ENCODE results near the gene VPS13D. TPM values are rescaled to one million over a fixed set of nuclear protein-coding genes. Genes with fewer than 3 reads are reported as not detected.

Gene VPS13D
- total and polyA plus RNA-seq, 4 donors, result 38.5 to 72.2 (median 46.0) TPM

DNA sequence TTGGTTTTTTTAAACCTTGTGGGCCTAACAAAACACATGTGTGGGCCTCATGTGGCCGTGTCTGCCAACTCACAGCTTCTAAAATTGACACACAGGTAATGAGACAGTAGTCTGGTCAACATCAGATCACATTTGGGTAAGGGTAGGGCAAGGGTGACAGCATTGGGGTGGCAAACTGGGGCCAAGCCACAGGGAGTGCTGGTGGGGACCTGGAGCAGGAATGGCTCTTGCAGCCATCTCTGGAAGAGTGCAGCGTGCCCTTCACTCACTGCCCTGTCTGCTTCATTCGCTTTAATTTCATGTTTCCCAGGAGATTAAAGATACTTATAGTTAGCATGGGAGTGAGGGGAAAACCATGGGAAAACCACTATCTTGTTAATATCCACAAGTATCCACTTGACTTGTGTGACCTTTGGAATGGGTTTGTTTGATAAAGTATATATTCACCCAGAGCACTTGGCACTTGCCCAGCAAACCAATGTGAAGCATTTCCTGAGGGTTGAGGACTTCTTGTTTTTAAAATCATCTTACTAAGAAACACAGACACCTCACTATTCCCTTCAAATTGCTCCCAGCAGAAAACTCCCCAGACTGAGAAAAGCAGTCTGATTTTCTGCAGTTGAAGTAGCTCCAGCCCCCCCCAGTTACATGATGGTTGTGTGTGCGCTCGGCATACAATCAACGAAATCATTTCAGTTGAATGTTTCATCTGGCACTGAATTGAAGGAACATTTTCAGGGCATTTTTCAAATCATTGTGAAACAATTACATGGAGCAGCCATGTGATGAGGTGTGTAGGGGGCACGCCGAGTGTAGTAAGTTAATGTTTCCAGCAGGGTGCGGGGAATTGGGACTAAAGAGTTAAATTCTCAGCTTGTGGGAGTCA, 175.7 kb downstream of the VPS13D start:
- H3K4me3 ChIP-seq (ENCODE audit: low read depth, low read length), result no peak overlapping the region
- H3K4me1 ChIP-seq (ENCODE audit: control insufficient read depth, insufficient read depth, low read length), result peaks cover 21% of the 10 kb centered on the region
- no peaks in the 10 kb centered on the region for H3K27me3 ChIP-seq (ENCODE audit: control insufficient read depth, insufficient read depth, low read length)
- peak overlapping the region; percentile 87 for H3K27ac ChIP-seq (ENCODE audit: low read depth, low read length)
- H3K36me3 ChIP-seq (ENCODE audit: control insufficient read depth, insufficient read depth, low read length), result peaks cover 8% of the 10 kb centered on the region
- 44% methylated on average over 5 of the region's 9 CpGs for WGBS (ENCODE audit: insufficient coverage)
- peaks cover 3% of the 10 kb centered on the region for H3K9me3 ChIP-seq (ENCODE audit: control insufficient read depth, insufficient read depth, low read length)
- peak in 2 of 6 donors; percentile 32 to 63 for DNase-seq (ENCODE audit: low read depth in 4 of 6, low spot score in 6 of 6)

DNA sequence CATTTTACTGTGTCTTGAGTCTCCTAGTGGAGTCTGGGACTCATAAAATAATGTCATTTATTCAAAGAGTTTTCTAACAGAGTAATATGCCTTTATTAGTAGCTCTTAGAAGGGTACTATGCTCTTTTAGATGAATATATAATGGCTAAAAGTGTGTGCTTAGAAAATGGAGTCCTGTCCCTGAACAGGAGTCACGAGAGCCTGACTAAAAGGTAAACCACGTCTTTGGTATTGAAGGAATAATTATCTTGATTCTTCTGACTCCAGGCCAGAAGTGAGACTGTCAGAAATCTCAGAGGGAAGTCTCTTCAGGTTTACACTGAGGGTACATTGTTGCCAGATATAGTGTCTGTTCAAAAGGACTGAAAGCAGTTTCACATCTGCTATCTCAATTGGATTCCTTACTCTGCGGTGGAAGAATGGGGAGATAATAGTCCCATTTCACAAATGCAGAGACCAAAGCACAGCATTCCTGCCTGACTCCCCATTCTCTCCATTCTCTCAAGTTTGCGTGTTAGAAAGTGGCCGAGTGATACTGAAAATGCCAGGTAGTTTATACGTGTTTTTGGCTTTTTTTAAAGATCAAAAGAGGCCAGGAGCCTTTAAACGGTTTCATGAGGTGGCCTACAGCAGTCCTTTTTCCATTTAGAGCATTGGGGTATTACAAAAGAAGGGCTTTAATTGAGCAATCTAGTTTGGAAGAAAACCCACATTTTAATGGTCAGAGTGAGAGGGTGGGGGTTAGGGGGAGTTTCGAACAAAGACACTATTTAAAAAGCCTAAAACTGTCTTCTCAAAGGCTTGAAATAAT, 176.6 kb downstream of the VPS13D start:
- peaks cover 3% of the 10 kb centered on the region for H3K9me3 ChIP-seq (ENCODE audit: control insufficient read depth, insufficient read depth, low read length)
- peaks cover 8% of the 10 kb centered on the region for H3K36me3 ChIP-seq (ENCODE audit: control insufficient read depth, insufficient read depth, low read length)
- H3K27me3 ChIP-seq (ENCODE audit: control insufficient read depth, insufficient read depth, low read length), result no peaks in the 10 kb centered on the region
- H3K27ac ChIP-seq (ENCODE audit: low read depth, low read length), result peak overlapping the region; percentile 87
- 26% methylated on average over 3 of the region's 8 CpGs for WGBS (ENCODE audit: insufficient coverage)
- H3K4me1 ChIP-seq (ENCODE audit: control insufficient read depth, insufficient read depth, low read length), result peaks cover 21% of the 10 kb centered on the region
- no peak overlapping the region for H3K4me3 ChIP-seq (ENCODE audit: low read depth, low read length)
- DNase-seq (ENCODE audit: low read depth in 4 of 6, low spot score in 6 of 6), result peak in 2 of 6 donors; percentile 56 to 68

- no peaks in the 10 kb centered on the region for H3K27me3 ChIP-seq (ENCODE audit: control insufficient read depth, insufficient read depth, low read length)
- H3K9me3 ChIP-seq (ENCODE audit: control insufficient read depth, insufficient read depth, low read length), result peaks cover 3% of the 10 kb centered on the region
- no peak overlapping the region for H3K4me3 ChIP-seq (ENCODE audit: low read depth, low read length)
- WGBS (ENCODE audit: insufficient coverage), result 83% methylated on average over 1 of the region's 8 CpGs
- H3K36me3 ChIP-seq (ENCODE audit: control insufficient read depth, insufficient read depth, low read length), result peaks cover 8% of the 10 kb centered on the region
- H3K4me1 ChIP-seq (ENCODE audit: control insufficient read depth, insufficient read depth, low read length), result peaks cover 21% of the 10 kb centered on the region
- H3K27ac ChIP-seq (ENCODE audit: low read depth, low read length), result peak overlapping the region; percentile 87
- DNase-seq (ENCODE audit: low read depth in 4 of 6, low spot score in 6 of 6), result peak in 2 of 6 donors; percentile 49 to 50
Observed at GRCh38 chr1:12407050-12407961, 177.5 kb downstream of the VPS13D start.

DNA sequence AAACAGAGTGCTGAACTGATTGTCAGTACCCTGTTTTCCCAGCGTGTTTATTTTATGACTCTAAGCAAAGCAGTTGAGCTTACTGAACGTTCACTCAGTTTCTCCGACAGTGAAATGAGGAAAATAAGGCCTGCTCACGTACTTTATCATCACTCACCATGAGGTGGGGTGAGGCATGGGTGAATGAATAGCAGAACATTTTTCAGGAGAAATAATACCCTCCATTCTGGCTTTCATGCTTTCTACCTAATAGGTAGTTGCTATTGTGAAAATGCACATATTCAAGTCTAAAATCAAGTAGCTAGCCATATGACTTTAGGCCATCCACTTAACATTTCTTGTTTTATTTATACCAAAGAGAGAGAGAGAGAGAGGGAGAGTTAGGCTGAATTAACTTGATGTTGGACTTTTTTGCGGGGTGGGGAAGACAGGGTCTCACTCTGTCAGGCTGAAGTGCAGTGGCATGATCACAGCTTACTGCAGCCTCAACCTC, 178.2 kb downstream of the VPS13D start:
- 67% methylated on average over 1 of the region's 5 CpGs for WGBS (ENCODE audit: insufficient coverage)
- peak overlapping the region; percentile 87 for H3K27ac ChIP-seq (ENCODE audit: low read depth, low read length)
- no peak for DNase-seq (ENCODE audit: low read depth in 4 of 6, low spot score in 6 of 6)

GRCh38 chr1:12408662-12409061, 178.8 kb downstream of the VPS13D start:
- no peak for DNase-seq (ENCODE audit: low read depth in 4 of 6, low spot score in 6 of 6)
- no peaks in the 10 kb centered on the region for H3K27me3 ChIP-seq (ENCODE audit: control insufficient read depth, insufficient read depth, low read length)
- H3K4me3 ChIP-seq (ENCODE audit: low read depth, low read length), result no peak overlapping the region
- H3K9me3 ChIP-seq (ENCODE audit: control insufficient read depth, insufficient read depth, low read length), result peaks cover 3% of the 10 kb centered on the region
- no CpG with 5 or more reads among the region's 1 CpG for WGBS (ENCODE audit: insufficient coverage)
- peaks cover 13% of the 10 kb centered on the region for H3K36me3 ChIP-seq (ENCODE audit: control insufficient read depth, insufficient read depth, low read length)
- H3K4me1 ChIP-seq (ENCODE audit: control insufficient read depth, insufficient read depth, low read length), result peaks cover 18% of the 10 kb centered on the region
- H3K27ac ChIP-seq (ENCODE audit: low read depth, low read length), result peak overlapping the region; percentile 87

More for the DNA sequence above, 178.2 kb downstream of the VPS13D start:
- Histone ChIP-seq H3K27me3 (ENCODE audit: control insufficient read depth, insufficient read depth, low read length) (no peaks in the 10 kb centered on the region), H3K4me1 (ENCODE audit: control insufficient read depth, insufficient read depth, low read length) (peaks cover 18% of the 10 kb centered on the region), H3K36me3 (ENCODE audit: control insufficient read depth, insufficient read depth, low read length) (peaks cover 8% of the 10 kb centered on the region), H3K9me3 (ENCODE audit: control insufficient read depth, insufficient read depth, low read length) (peaks cover 3% of the 10 kb centered on the region), H3K4me3 (ENCODE audit: low read depth, low read length) (no peak overlapping the region)

- Histone ChIP-seq H3K27me3 (ENCODE audit: control insufficient read depth, insufficient read depth, low read length) (no peaks in the 10 kb centered on the region), H3K4me1 (ENCODE audit: control insufficient read depth, insufficient read depth, low read length) (peaks cover 18% of the 10 kb centered on the region), H3K9me3 (ENCODE audit: control insufficient read depth, insufficient read depth, low read length) (peaks cover 3% of the 10 kb centered on the region), H3K4me3 (ENCODE audit: low read depth, low read length) (no peak overlapping the region), H3K27ac (ENCODE audit: low read depth, low read length) (peak overlapping the region; percentile 63), H3K36me3 (ENCODE audit: control insufficient read depth, insufficient read depth, low read length) (peaks cover 17% of the 10 kb centered on the region)
- 50% methylated on average over 2 of the region's 2 CpGs for WGBS (ENCODE audit: insufficient coverage)
- peak in 3 of 6 donors; percentile 44 to 78 (median 69) for DNase-seq (ENCODE audit: low read depth in 4 of 6, low spot score in 6 of 6)
Observed at GRCh38 chr1:12409681-12410080, 179.9 kb downstream of the VPS13D start.

DNA sequence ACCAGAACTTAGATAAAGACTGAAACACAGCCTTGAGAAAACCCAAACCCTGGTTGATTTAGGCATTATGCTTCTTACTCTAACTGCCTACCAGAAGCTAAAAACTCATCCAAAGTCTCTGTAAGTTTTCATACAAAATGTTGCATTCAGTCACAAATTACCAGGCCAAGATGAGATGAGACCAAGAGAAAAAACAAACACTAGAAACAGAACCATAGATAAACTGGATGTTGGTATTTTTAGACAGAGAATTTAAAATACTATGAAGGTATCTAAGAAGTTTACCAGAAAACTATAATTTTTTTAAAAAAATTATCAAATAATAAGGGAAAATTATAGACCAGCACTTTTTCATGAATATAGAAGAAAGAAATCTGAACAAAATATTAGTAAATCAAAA, 180.5 kb downstream of the VPS13D start:
- Histone ChIP-seq H3K4me3 (ENCODE audit: low read depth, low read length) (no peak overlapping the region), H3K9me3 (ENCODE audit: control insufficient read depth, insufficient read depth, low read length) (peaks cover 3% of the 10 kb centered on the region), H3K4me1 (ENCODE audit: control insufficient read depth, insufficient read depth, low read length) (peaks cover 11% of the 10 kb centered on the region), H3K27ac (ENCODE audit: low read depth, low read length) (peak overlapping the region; percentile 63), H3K36me3 (ENCODE audit: control insufficient read depth, insufficient read depth, low read length) (peaks cover 10% of the 10 kb centered on the region), H3K27me3 (ENCODE audit: control insufficient read depth, insufficient read depth, low read length) (no peaks in the 10 kb centered on the region)
- no peak for DNase-seq (ENCODE audit: low read depth in 4 of 6, low spot score in 6 of 6)

DNA sequence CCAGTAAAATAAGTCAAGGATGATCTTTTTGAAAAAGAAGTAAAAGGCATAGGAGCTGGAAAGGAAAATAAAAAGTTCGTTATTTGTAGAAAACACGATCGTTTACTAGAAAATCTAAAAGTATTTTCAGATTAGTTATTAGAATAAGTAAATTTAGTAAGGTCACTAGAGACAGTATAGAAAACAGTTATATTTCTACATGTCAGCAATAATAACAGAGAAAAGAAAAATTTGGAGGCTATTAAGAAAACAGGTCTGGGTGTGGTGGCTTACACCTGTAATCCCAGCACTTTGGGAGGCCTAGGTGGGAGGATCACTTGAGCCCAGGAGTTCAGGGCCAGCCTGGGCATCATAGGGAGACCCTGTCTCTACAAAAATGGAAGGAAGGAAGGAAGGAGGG, 181.3 kb downstream of the VPS13D start:
- no peak overlapping the region for H3K27ac ChIP-seq (ENCODE audit: low read depth, low read length)
- H3K27me3 ChIP-seq (ENCODE audit: control insufficient read depth, insufficient read depth, low read length), result no peaks in the 10 kb centered on the region
- WGBS (ENCODE audit: insufficient coverage), result no CpG with 5 or more reads among the region's 3 CpGs

DNA sequence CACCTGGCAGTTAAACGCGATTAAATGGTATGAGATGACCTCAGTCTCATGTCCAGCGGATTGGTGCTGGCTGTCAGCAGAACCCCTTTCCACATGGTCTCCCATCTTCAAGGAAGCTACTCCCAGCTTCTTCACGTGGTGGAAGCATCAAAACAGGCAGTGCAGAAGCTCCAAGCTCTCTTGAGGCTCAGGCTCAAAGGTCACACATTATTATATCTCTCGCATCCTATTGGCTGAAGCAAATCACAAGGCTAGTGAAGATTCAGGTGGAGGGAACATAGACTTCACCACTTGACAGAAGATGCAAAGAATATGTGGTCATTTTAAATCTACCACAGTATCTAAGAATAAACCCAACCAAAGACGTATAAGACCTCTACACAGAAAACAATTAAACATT, 181.9 kb downstream of the VPS13D start:
- Histone ChIP-seq H3K4me1 (ENCODE audit: control insufficient read depth, insufficient read depth, low read length) (peaks cover 5% of the 10 kb centered on the region), H3K27ac (ENCODE audit: low read depth, low read length) (no peak overlapping the region), H3K9me3 (ENCODE audit: control insufficient read depth, insufficient read depth, low read length) (peaks cover 3% of the 10 kb centered on the region), H3K27me3 (ENCODE audit: control insufficient read depth, insufficient read depth, low read length) (no peaks in the 10 kb centered on the region), H3K4me3 (ENCODE audit: low read depth, low read length) (no peak overlapping the region), H3K36me3 (ENCODE audit: control insufficient read depth, insufficient read depth, low read length) (peaks cover 16% of the 10 kb centered on the region)
- DNase-seq (ENCODE audit: low read depth in 4 of 6, low spot score in 6 of 6), result no peak
- WGBS (ENCODE audit: insufficient coverage), result 94% methylated on average over 4 of the region's 6 CpGs

More for the DNA sequence above, 181.3 kb downstream of the VPS13D start:
- Histone ChIP-seq H3K36me3 (ENCODE audit: control insufficient read depth, insufficient read depth, low read length) (peaks cover 14% of the 10 kb centered on the region), H3K9me3 (ENCODE audit: control insufficient read depth, insufficient read depth, low read length) (peaks cover 3% of the 10 kb centered on the region), H3K4me1 (ENCODE audit: control insufficient read depth, insufficient read depth, low read length) (peaks cover 5% of the 10 kb centered on the region), H3K4me3 (ENCODE audit: low read depth, low read length) (no peak overlapping the region)
- no peak for DNase-seq (ENCODE audit: low read depth in 4 of 6, low spot score in 6 of 6)
